Medulla oblongata (tissue), 1 donor: ENCODE results near the gene FOXP1.

ENCODE experiments used
- DNase-seq: peaks from one replicate; pipeline ENCODE4 v3.0.0-alpha.2; 2015; ENCODE audit errors: extremely low spot score

FOXP1 gene

GRCh38 chr3:70919661-70920060, 663.9 kb downstream of the FOXP1 start:
- DNase-seq = no peak

GRCh38 chr3:70919091-70919490, 664.4 kb downstream of the FOXP1 start:
- DNase-seq = no peak

DNA sequence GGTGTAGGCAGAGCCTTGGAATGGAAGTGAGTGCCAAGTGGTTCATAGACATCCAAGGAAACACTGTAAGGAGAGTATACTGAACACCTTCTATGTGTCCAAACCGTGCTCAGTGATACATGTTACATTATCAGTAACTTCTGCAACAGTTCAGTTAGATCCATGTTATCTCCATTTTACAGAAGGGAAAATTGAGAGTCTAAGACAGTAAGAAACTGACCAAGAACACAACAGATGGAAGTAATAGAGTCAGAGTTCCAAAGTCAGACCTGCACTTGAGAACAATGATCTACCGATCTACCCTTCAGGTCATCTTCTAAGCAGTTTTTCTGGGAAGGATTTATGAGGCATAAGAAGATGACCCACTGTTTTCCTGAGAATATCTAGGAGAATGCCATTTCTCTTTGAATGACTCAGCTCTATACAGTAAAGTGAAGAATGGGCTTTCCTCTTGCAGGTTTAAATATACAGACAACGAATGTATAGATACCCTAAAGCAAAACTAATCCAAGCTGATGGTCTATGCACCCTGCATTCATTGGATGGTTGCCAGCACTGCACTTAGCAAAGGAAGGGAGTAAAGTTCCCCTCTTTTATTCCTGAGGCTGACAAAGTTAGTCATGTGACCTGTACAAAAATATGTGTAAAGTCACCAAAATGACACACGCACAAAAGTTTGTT, 667.0 kb downstream of the FOXP1 start:
- no peak for DNase-seq

DNA sequence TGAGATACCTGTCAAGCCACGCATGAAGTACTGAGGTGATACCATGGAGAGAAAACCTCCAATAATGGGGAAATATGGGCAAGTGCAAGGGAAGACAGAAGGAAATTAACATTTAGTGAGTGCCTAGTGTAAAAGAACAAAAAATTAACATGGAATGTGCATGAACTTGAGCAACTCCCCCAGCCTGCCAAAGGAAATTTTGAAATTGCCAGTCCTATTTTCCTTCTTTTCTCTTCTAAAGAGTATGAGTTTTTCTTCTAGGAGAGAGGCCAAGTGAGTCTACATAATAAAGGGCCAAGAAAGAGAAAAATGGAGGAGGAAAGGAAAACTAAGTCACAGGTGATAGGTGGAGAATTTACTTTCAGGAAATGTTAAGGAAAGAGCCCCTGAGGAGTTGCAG, 668.7 kb downstream of the FOXP1 start:
- DNase-seq = no peak

- no peak for DNase-seq
Measured at GRCh38 chr3:70911719-70912118, 671.8 kb downstream of the FOXP1 start.

DNA sequence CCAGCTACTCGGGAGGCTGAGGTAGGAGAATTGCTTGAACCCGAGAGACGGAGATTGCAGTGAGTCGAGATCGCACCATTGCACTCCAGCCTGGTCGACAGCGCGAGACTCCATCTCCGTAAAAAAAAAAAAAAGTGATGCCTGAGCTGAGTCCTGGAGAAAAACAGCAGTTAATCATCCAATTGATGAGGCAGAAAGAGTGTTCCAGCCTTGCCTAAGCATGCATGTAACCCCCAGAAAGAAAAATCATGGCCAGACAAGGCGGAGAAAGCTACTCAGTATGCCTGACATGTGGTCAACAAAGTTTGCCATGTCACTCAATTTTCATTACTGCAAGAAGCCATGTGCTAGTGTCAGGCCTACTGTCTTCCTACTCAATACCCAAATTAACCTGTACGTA, 678.0 kb downstream of the FOXP1 start:
- no peak for DNase-seq
